ENCODE data around the gene NHS. TPM values are rescaled to one million over a fixed set of nuclear protein-coding genes. Genes with fewer than 3 reads are reported as not detected.

NHS gene
- total and polyA plus RNA-seq, 2 of the 13 experiments (the other 11 are each of a cell fraction or from before 2014, with no cell fraction given): 0.02 TPM; not detected in 1

- TF ChIP-seq AHDC1 (CRISPR knock-in tag; IDR thresholded peaks at IDR 0.05; ENCODE audit: borderline replicate concordance): no peak
- TF ChIP-seq SRF (IDR thresholded peaks at IDR 0.05; ENCODE audit: low read depth, low read length): no peak
- no peak for TF ChIP-seq CEBPB (IDR thresholded peaks at IDR 0.05; ENCODE audit: borderline replicate concordance, low read depth, low read length)
- TF ChIP-seq IKZF5 (CRISPR knock-in tag; IDR thresholded peaks at IDR 0.05): no peak
Observed at GRCh38 chrX:17529151-17529745, 154.2 kb downstream of the NHS start (continued).

- BruUV-seq (replicated peaks): no TSS peak
Observed at GRCh38 chrX:17531500-17531899, 156.5 kb downstream of the NHS start.

More at GRCh38 chrX:17531500-17531899, 156.5 kb downstream of the NHS start:
- Histone ChIP-seq H3K4me3 (replicated peaks in 1 of 3; ENCODE audit: insufficient read depth in 1 of 3, low read depth in 2 of 3, low read length in 3 of 3) (no peak overlapping the region), H3K27ac (ENCODE audit: extremely low read length, insufficient read depth, low read length) (no peak overlapping the region), H3K36me3 (replicated peaks in 1 of 2; ENCODE audit: control insufficient read depth in 1 of 2, insufficient read depth in 2 of 2, low read length in 2 of 2) (no peaks in the 10 kb centered on the region), H3K79me2 (ENCODE audit: insufficient read depth, low read length) (no peaks in the 10 kb centered on the region), H3K9me3 (ENCODE audit: low read length) (no peaks in the 10 kb centered on the region), H3K4me1 (ENCODE audit: insufficient read depth, low read length) (no peaks in the 10 kb centered on the region), H2AFZ (ENCODE audit: low read length) (no peak overlapping the region), H3K27me3 (ENCODE audit: control insufficient read depth in 1 of 2, insufficient read depth in 2 of 2, low read length in 2 of 2) (no peaks in the 10 kb centered on the region), H3K9ac (ENCODE audit: insufficient read depth, low read depth, low read length) (no peak overlapping the region), H4K20me1 (ENCODE audit: insufficient read depth, low read length) (no peaks in the 10 kb centered on the region), H3K4me2 (ENCODE audit: low read depth, low read length) (no peak overlapping the region)
- ATAC-seq (no peak), FAIRE-seq (no peak), DNase-seq (ENCODE audit: low spot score) (no peak)
- TF ChIP-seq EHMT2 (IDR thresholded peaks at IDR 0.05; ENCODE audit: borderline replicate concordance, low read depth, low read length): no peak
- TF ChIP-seq CTCF (CRISPR knock-in tag; IDR thresholded peaks at IDR 0.05): peak; percentile 5; the same call in 1 of the 2 replicates
- POLR2A ChIA-PET: no interaction called here
- 28% methylated on average over 3 of the region's 3 CpGs for WGBS (ENCODE audit: low lambda C conversion rate)
- intact Hi-C loops (cut with micrococcal nuclease; ENCODE audit: unreplicated experiment): no loop called here
- in situ Hi-C loops (cut with HindIII; ENCODE audit: extremely low pct_ligation_motif_present, low pct_unique_long_range_greater_than_20kb): no loop called here
- CTCF ChIA-PET (ENCODE audit: low intra/inter-chr PET ratio, low total read pairs): no interaction called here
